GM12878 (cell line): ENCODE results near the gene PARD6B. TPM values are rescaled to one million over a fixed set of nuclear protein-coding genes. Genes with fewer than 3 reads are reported as not detected.

Experiments used
- ATAC-seq: fragments of 200-7000 bp; cut with Tn5 transposase; 3 replicates; pipeline ENCODE4 v1.9.1; 2020; ENCODE audit warnings: mild to moderate bottlenecking, moderate library complexity
- BruUV-seq: library from RNA; stranded (reverse); fragments of 400-500 nt; replicated peaks from 2 replicates; lab custom pipeline; 2021; lab: Mats Ljungman, UMichigan
- CTCF ChIA-PET: fragments of 300-600 bp; sonication (Branson Sonifier 250); formaldehyde crosslinking; extraction: SDS; loops from one replicate; lab custom pipeline; 2021; ENCODE audit warnings: inconsistent platforms; lab: Yijun Ruan, JAX
- POLR2A ChIA-PET: fragments of 350-600 bp; formaldehyde crosslinking; extraction: SDS; loops from one replicate; lab custom pipeline; 2021; ENCODE audit warnings: inconsistent platforms; lab: Charles Lee
- RAD21 ChIA-PET: fragments of 300-600 bp; sonication (Branson Sonifier 250); formaldehyde crosslinking; loops from one replicate; lab custom pipeline; 2023; ENCODE audit warnings: antibody characterized with exemption; ENCODE audit not compliant: unreplicated experiment; lab: Charles Lee
- SMC1A ChIA-PET: fragments of 300-600 bp; sonication (Branson Sonifier 250); formaldehyde crosslinking; loops from one replicate; lab custom pipeline; 2023; ENCODE audit not compliant: unreplicated experiment, uncharacterized antibody; lab: Charles Lee
- DNase-seq: peaks from one replicate; pipeline ENCODE4 v3.0.0-alpha.2; 2011; ENCODE audit warnings: low read depth, low spot score
- FAIRE-seq: peaks from 3 replicates; lab custom pipeline; 2011; peaks lifted over from hg19 to GRCh38; lab: Jason Lieb, UNC
- H2AFZ ChIP-seq: 2 replicates; pipeline ENCODE4 v1.6.0; 2011; ENCODE audit warnings: low read depth, low read length, control low read depth; ENCODE audit not compliant: control insufficient read depth
- H3K27ac ChIP-seq: 2 replicates; pipeline ENCODE4 v1.5.1; 2011; ENCODE audit warnings: control low read depth; ENCODE audit not compliant: control insufficient read depth, insufficient read depth
- H3K27me3 ChIP-seq, 2 experiments: replicated peaks in 1 of 2; 2 replicates each; pipeline versions ENCODE4 v1.6.0 to v1.6.1; 2011; ENCODE audit warnings: low read length in 1 of 2; ENCODE audit not compliant: control insufficient read depth in 2 of 2, insufficient read depth in 2 of 2
- H3K36me3 ChIP-seq, 2 experiments: 2 replicates each; pipeline ENCODE4 v1.5.1; 2011; ENCODE audit warnings: low read length in 1 of 2; ENCODE audit not compliant: control insufficient read depth in 2 of 2, insufficient read depth in 2 of 2
- H3K4me1 ChIP-seq: 2 replicates; pipeline ENCODE4 v1.6.1; 2011; ENCODE audit warnings: mild to moderate bottlenecking, low read length, moderate library complexity, mixed read lengths; ENCODE audit not compliant: control insufficient read depth, insufficient read depth
- H3K4me2 ChIP-seq: 2 replicates; pipeline ENCODE4 v1.6.0; 2011; ENCODE audit warnings: control low read depth; ENCODE audit not compliant: control insufficient read depth, insufficient read depth
- H3K4me3 ChIP-seq: fragments of 200-600 bp; sonication (generic); 2 replicates; pipeline ENCODE4 v1.5.1; 2016
- H3K79me2 ChIP-seq: 2 replicates; pipeline ENCODE4 v1.6.0; 2011; ENCODE audit warnings: low read length; ENCODE audit not compliant: control insufficient read depth, insufficient read depth
- H3K9ac ChIP-seq: 2 replicates; pipeline ENCODE4 v1.8.0; 2011; ENCODE audit warnings: low read length, control low read depth, mixed read lengths; ENCODE audit not compliant: control insufficient read depth, insufficient read depth
- H3K9me3 ChIP-seq: replicated peaks from 3 replicates; pipeline ENCODE4 v1.5.1; 2011; ENCODE audit warnings: mild to moderate bottlenecking, low read length; ENCODE audit not compliant: control insufficient read depth, insufficient read depth
- H4K20me1 ChIP-seq: 2 replicates; pipeline ENCODE4 v1.6.0; 2011; ENCODE audit not compliant: control insufficient read depth, insufficient read depth
- ETV6 ChIP-seq, 2 experiments: fragments of 450-650 bp in 1 of 2; IDR thresholded peaks in 1 of 2; conservative IDR thresholded peaks in 1 of 2; 2 replicates each; pipeline ENCODE4 v1.6.1; 2014; ENCODE audit warnings: antibody characterized with exemption in 1 of 2, borderline replicate concordance in 1 of 2, low read depth in 1 of 2, mild to moderate bottlenecking in 1 of 2, moderate library complexity in 1 of 2
- IRF3 ChIP-seq: fragments of 450-650 bp; IDR thresholded peaks from 2 replicates; pipeline ENCODE4 v1.6.1; 2014; ENCODE audit warnings: mild to moderate bottlenecking
- IRF4 ChIP-seq: IDR thresholded peaks from 2 replicates; pipeline ENCODE4 v1.6.1; 2011; ENCODE audit warnings: low read depth, low read length
- KDM1A ChIP-seq: fragments of 200-600 bp; sonication (generic); IDR thresholded peaks from 2 replicates; pipeline ENCODE4 v1.6.1; 2016; ENCODE audit warnings: borderline replicate concordance
- NFXL1 ChIP-seq: fragments of 450-650 bp; IDR thresholded peaks from 2 replicates; pipeline ENCODE4 v1.6.1; 2017; ENCODE audit warnings: antibody characterized with exemption, mild to moderate bottlenecking, borderline replicate concordance
- RELB ChIP-seq: fragments of 450-650 bp; IDR thresholded peaks from 2 replicates; pipeline ENCODE4 v1.6.1; 2017; ENCODE audit warnings: low read depth, mild to moderate bottlenecking, moderate library complexity
- TAF1 ChIP-seq: IDR thresholded peaks from 2 replicates; pipeline ENCODE4 v1.6.1; 2011; ENCODE audit warnings: mild to moderate bottlenecking, low read depth, low read length, borderline replicate concordance
- ZNF207 ChIP-seq: fragments of 450-650 bp; IDR thresholded peaks from 2 replicates; pipeline ENCODE4 v1.6.1; 2014; ENCODE audit warnings: antibody characterized with exemption, mild to moderate bottlenecking, borderline replicate concordance
- WGBS: methylation state at CpG from one replicate; pipeline ENCODE4 v1.1.6; 2016; ENCODE audit warnings: low lambda C conversion rate; ENCODE audit not compliant: insufficient replicate concordance, insufficient coverage; ENCODE audit errors: missing lambda C conversion rate; 5-methylcytosine and 5-hydroxymethylcytosine counted together
- in situ Hi-C: fragments of 300-500 bp; cut with MboI; formaldehyde crosslinking; loops from 9 replicates; pipeline ENCODE4 v1.14.3; 2018; ENCODE audit warnings: mixed read lengths
- intact Hi-C: fragments of 100-400 bp; cut with micrococcal nuclease; formaldehyde crosslinking; loops from one replicate; pipeline ENCODE4 v1.14.2; 2022; ENCODE audit not compliant: unreplicated experiment
- polyA plus RNA-seq, 11 experiments: library from polyadenylated mRNA; depleted of rRNA in 4 of 11; unstranded in 6 of 11; stranded (reverse) in 5 of 11; fragments of >200 nt; fragmentation: Nextera tagmentation in 4 of 11; fragmentation: Illumina TruSeq in 1 of 11; extraction: Ambion mirVana in 4 of 11; extraction: Trizol in 1 of 11; gene quantifications; 1 replicate in 1 of 11; 2 replicates in 10 of 11; pipeline versions ENCODE4 v1.2.1 to v1.2.3, GENCODE V29; 2011 to 2016; ENCODE audit warnings: inconsistent platforms in 2 of 11, missing spikeins in 2 of 11, low read depth in 1 of 11
- total RNA-seq, 4 experiments: library from RNA; depleted of rRNA in 3 of 4; stranded (reverse); fragments of >200 nt in 3 of 4; fragmentation: Illumina TruSeq in 1 of 4; extraction: Trizol in 1 of 4; gene quantifications; 2 replicates each; pipeline versions ENCODE4 v1.2.1 to v1.2.3, GENCODE V29; 2013 to 2021
- TF ChIP-seq, protein P1 (sequence below): fragments of 150-350 bp; IDR thresholded peaks from 2 replicates; pipeline ENCODE4 v1.6.1; 2014; ENCODE audit warnings: mild to moderate bottlenecking, low read depth, low read length

The PARD6B gene
- total and polyA plus RNA-seq, 10 of the 15 experiments (the other 5 are each of a cell fraction or from before 2014, with no cell fraction given), result 0.57 to 4.7 (median 2.0) TPM

- in situ Hi-C loops, result no loop called here
- H3K36me3 ChIP-seq, result no peaks in the 10 kb centered on the region
- no peak overlapping the region for H3K4me3 ChIP-seq
- no peak overlapping the region for H3K9ac ChIP-seq
- CTCF ChIA-PET, result no interaction called here
- H3K4me1 ChIP-seq, result no peaks in the 10 kb centered on the region
- no peak for ATAC-seq
- no peaks in the 10 kb centered on the region for H4K20me1 ChIP-seq
- no peak for FAIRE-seq
- no peak overlapping the region for H2AFZ ChIP-seq
- no peaks in the 10 kb centered on the region for H3K79me2 ChIP-seq
- no peaks in the 10 kb centered on the region; a peak in 1 of 4 replicates for H3K27me3 ChIP-seq
- RAD21 ChIA-PET, result interaction anchor here (0.6 to 1.3 kb wide), 2 partner anchors 18 to 745 kb away, joined by 3 read pairs; no protein-coding TSS in a partner anchor
- no TSS peak for BruUV-seq
- no peak overlapping the region for H3K4me2 ChIP-seq
- no peaks in the 10 kb centered on the region for H3K9me3 ChIP-seq
- intact Hi-C loops, result no loop called here
- TF ChIP-seq ZNF207, result no peak
- peak in 1 of 2 experiments; percentile 88; a peak in 1 of 4 replicates for TF ChIP-seq ETV6 (conservative IDR thresholded peaks at IDR 0.05 in 1 of 2, IDR thresholded peaks at IDR 0.05 in 1 of 2; ENCODE audit: borderline replicate concordance in 1 of 2, low read depth in 1 of 2)
- TF ChIP-seq NFXL1, result 0 out of 2 replicates have a peak, but pooled peaks have one; percentile 65
- POLR2A ChIA-PET, result no interaction called here
- 39% methylated on average over 8 of the region's 8 CpGs for WGBS
- SMC1A ChIA-PET, result no interaction called here
- no peak for DNase-seq
- no peak overlapping the region for H3K27ac ChIP-seq
Measured at GRCh38 chr20:50776122-50776817, 44.9 kb downstream of the PARD6B start.

- 14% methylated on average over 2 of the region's 2 CpGs for WGBS
Measured at GRCh38 chr20:50777373-50777772, 46.0 kb downstream of the PARD6B start.

More at GRCh38 chr20:50777373-50777772, 46.0 kb downstream of the PARD6B start:
- ChIA-PET SMC1A (no interaction called here), POLR2A (no interaction called here), RAD21 (interaction anchor here (1.2 kb wide), 1 partner anchor 28 kb away, joined by 4 read pairs; no protein-coding TSS in a partner anchor), CTCF (no interaction called here)
- no peaks in the 10 kb centered on the region for H3K4me1 ChIP-seq
- in situ Hi-C loops (no loop called here), intact Hi-C loops (no loop called here)
- no peak overlapping the region for H3K27ac ChIP-seq
- H2AFZ ChIP-seq, result no peak overlapping the region
- no peak overlapping the region for H3K9ac ChIP-seq
- H4K20me1 ChIP-seq, result no peaks in the 10 kb centered on the region
- no peaks in the 10 kb centered on the region for H3K79me2 ChIP-seq
- no peak overlapping the region for H3K4me2 ChIP-seq
- H3K36me3 ChIP-seq, result no peaks in the 10 kb centered on the region
- FAIRE-seq (no peak), ATAC-seq (no peak), DNase-seq (no peak)
- no TSS peak for BruUV-seq
- H3K27me3 ChIP-seq, result no peaks in the 10 kb centered on the region; a peak in 1 of 4 replicates
- no peaks in the 10 kb centered on the region for H3K9me3 ChIP-seq
- no peak for TF ChIP-seq RELB
- TF ChIP-seq, protein P1, sequence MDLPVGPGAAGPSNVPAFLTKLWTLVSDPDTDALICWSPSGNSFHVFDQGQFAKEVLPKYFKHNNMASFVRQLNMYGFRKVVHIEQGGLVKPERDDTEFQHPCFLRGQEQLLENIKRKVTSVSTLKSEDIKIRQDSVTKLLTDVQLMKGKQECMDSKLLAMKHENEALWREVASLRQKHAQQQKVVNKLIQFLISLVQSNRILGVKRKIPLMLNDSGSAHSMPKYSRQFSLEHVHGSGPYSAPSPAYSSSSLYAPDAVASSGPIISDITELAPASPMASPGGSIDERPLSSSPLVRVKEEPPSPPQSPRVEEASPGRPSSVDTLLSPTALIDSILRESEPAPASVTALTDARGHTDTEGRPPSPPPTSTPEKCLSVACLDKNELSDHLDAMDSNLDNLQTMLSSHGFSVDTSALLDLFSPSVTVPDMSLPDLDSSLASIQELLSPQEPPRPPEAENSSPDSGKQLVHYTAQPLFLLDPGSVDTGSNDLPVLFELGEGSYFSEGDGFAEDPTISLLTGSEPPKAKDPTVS, result no peak
- no peak for TF ChIP-seq TAF1
- no peak for TF ChIP-seq IRF3
- peak in 1 of 2 experiments; percentile 96; a peak in 1 of 4 replicates for TF ChIP-seq ETV6 (conservative IDR thresholded peaks at IDR 0.05 in 1 of 2, IDR thresholded peaks at IDR 0.05 in 1 of 2; ENCODE audit: borderline replicate concordance in 1 of 2, low read depth in 1 of 2)
- TF ChIP-seq NFXL1, result 0 out of 2 replicates have a peak, but pooled peaks have one; percentile 5
- no peak for TF ChIP-seq IRF4
- TF ChIP-seq KDM1A, result no peak
- no peak overlapping the region for H3K4me3 ChIP-seq
